OCI-LY1 (cell line): Measurements from ENCODE around the gene PRR5.

Experiments used
- H2AFZ ChIP-seq: fragments of 200-600 bp; sonication (generic), shearing (Covaris generic); 2 replicates; pipeline ENCODE4 v1.6.0; 2014; ENCODE audit warnings: antibody characterized with exemption, mild to moderate bottlenecking, low read length
- H3F3A ChIP-seq: fragments of 200-600 bp; sonication (generic), shearing (Covaris generic); 2 replicates; pipeline ENCODE4 v1.6.0; 2014; ENCODE audit warnings: mild to moderate bottlenecking, antibody characterized with exemption, low read length, moderate library complexity; ENCODE audit not compliant: insufficient read depth
- H3K27ac ChIP-seq: fragments of 200-600 bp; sonication (generic); 2 replicates; pipeline ENCODE4 v1.5.1; 2014; ENCODE audit warnings: low read length, mixed run types, mild to moderate bottlenecking, low read depth; ENCODE audit not compliant: poor library complexity, severe bottlenecking
- H3K27me3 ChIP-seq: fragments of 200-600 bp; sonication (generic); 2 replicates; pipeline ENCODE4 v1.6.0; 2014; ENCODE audit warnings: antibody characterized with exemption, mild to moderate bottlenecking, low read length, moderate library complexity; ENCODE audit not compliant: insufficient read depth
- H3K36me3 ChIP-seq: fragments of 200-600 bp; sonication (generic); 2 replicates; pipeline ENCODE4 v1.6.1; 2014; ENCODE audit warnings: mild to moderate bottlenecking, antibody characterized with exemption, low read length, moderate library complexity, mixed read lengths; ENCODE audit not compliant: insufficient read depth
- H3K4me1 ChIP-seq: fragments of 200-600 bp; sonication (generic); 2 replicates; pipeline ENCODE4 v1.5.1; 2014; ENCODE audit warnings: mild to moderate bottlenecking, low read length, moderate library complexity; ENCODE audit not compliant: insufficient read depth, severe bottlenecking
- H3K4me2 ChIP-seq: fragments of 200-600 bp; sonication (generic), shearing (Covaris generic); 2 replicates; pipeline ENCODE4 v1.6.1; 2014; ENCODE audit warnings: low read length
- H3K4me3 ChIP-seq: fragments of 200-600 bp; sonication (generic); 2 replicates; pipeline ENCODE4 v1.5.1; 2014; ENCODE audit warnings: low read length, low read depth, mild to moderate bottlenecking, mixed read lengths; ENCODE audit not compliant: poor library complexity, severe bottlenecking
- H3K79me2 ChIP-seq: fragments of 200-600 bp; shearing (Covaris generic); 2 replicates; pipeline ENCODE4 v1.6.1; 2016; ENCODE audit warnings: mixed run types, low read length, mixed read lengths; ENCODE audit not compliant: insufficient read depth
- H3K9ac ChIP-seq: fragments of 200-600 bp; sonication (generic), shearing (Covaris generic); 2 replicates; pipeline ENCODE4 v1.6.1; 2014; ENCODE audit warnings: mild to moderate bottlenecking, low read length, mixed read lengths
- H3K9me2 ChIP-seq: fragments of 200-600 bp; sonication (generic), shearing (Covaris generic); 2 replicates; pipeline ENCODE4 v1.6.1; 2014; ENCODE audit warnings: low read depth, mild to moderate bottlenecking, low read length, mixed read lengths
- H3K9me3 ChIP-seq: fragments of 200-600 bp; shearing (Covaris generic); 2 replicates; pipeline ENCODE4 v1.6.1; 2014; ENCODE audit warnings: low read length, mixed read lengths
- H4K20me1 ChIP-seq: fragments of 200-600 bp; sonication (generic), shearing (Covaris generic); 2 replicates; pipeline ENCODE4 v1.6.0; 2016; ENCODE audit warnings: mild to moderate bottlenecking, low read length; ENCODE audit not compliant: insufficient read depth
- EZH2 ChIP-seq: fragments of 200-600 bp; sonication (generic), shearing (Covaris generic); IDR thresholded peaks from 2 replicates; pipeline ENCODE4 v1.8.0; 2017; ENCODE audit warnings: borderline replicate concordance, mixed run types, mild to moderate bottlenecking, antibody characterized with exemption, low read length, moderate library complexity, mixed read lengths
- TF ChIP-seq, protein P1 (sequence below): fragments of 200-600 bp; sonication (generic), shearing (Covaris generic); IDR thresholded peaks from 2 replicates; pipeline ENCODE4 v1.5.1; 2017; ENCODE audit warnings: mild to moderate bottlenecking, antibody characterized with exemption, low read length, moderate library complexity, mixed read lengths

Gene PRR5

DNA sequence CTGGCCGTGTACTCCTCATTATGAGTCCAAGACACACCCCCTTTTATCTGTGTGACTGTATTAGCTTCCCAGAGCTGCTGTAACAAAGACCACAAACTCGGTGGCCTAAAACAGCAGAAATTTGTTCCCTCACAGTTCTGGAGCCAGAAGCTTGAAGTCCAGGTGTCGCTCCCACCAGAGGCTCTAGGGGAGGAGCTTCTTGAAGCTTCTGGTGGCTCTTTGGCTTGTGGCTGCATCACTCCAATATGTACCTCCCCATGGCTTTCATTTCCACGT is 3.0 kb downstream of the PRR5 start:
- Histone ChIP-seq H3K9me3 (no peaks in the 10 kb centered on the region), H3K4me1 (no peaks in the 10 kb centered on the region), H3K4me2 (no peak overlapping the region), H3K9ac (no peak overlapping the region), H3K79me2 (no peaks in the 10 kb centered on the region), H2AFZ (no peak overlapping the region), H3K9me2 (no peaks in the 10 kb centered on the region), H3K4me3 (no peak overlapping the region), H4K20me1 (no peaks in the 10 kb centered on the region), H3K27ac (no peak overlapping the region), H3K27me3 (no peaks in the 10 kb centered on the region; the same call in 1 of the 2 replicates), H3F3A (no peaks in the 10 kb centered on the region), H3K36me3 (no peaks in the 10 kb centered on the region)
- no peak for TF ChIP-seq EZH2
- TF ChIP-seq, protein P1, sequence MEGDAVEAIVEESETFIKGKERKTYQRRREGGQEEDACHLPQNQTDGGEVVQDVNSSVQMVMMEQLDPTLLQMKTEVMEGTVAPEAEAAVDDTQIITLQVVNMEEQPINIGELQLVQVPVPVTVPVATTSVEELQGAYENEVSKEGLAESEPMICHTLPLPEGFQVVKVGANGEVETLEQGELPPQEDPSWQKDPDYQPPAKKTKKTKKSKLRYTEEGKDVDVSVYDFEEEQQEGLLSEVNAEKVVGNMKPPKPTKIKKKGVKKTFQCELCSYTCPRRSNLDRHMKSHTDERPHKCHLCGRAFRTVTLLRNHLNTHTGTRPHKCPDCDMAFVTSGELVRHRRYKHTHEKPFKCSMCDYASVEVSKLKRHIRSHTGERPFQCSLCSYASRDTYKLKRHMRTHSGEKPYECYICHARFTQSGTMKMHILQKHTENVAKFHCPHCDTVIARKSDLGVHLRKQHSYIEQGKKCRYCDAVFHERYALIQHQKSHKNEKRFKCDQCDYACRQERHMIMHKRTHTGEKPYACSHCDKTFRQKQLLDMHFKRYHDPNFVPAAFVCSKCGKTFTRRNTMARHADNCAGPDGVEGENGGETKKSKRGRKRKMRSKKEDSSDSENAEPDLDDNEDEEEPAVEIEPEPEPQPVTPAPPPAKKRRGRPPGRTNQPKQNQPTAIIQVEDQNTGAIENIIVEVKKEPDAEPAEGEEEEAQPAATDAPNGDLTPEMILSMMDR, result no peak

DNA sequence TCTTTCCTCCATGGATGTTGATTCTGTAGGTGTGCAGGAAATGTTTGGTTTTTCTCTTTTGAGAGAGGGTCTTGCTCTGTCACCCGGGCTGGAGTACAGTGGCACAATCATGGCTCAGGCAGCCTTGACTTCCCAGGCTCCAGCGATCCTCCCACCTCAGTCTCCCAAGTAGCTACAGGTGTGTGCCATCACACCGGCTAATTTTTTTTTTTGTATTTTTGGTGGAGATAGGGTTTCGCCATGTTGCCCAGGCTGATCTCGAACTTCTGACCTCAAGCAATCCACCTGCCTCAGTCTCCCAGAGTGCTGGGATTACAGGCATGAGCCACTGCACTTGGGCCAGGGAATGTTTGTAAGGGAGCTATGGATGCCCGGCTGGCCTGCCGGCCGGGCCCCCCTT is 4.5 kb downstream of the PRR5 start:
- Histone ChIP-seq H3K27ac (no peak overlapping the region), H3K27me3 (no peaks in the 10 kb centered on the region; the same call in 1 of the 2 replicates), H3K9ac (no peak overlapping the region), H3K4me1 (no peaks in the 10 kb centered on the region), H3K9me2 (no peaks in the 10 kb centered on the region), H3F3A (no peaks in the 10 kb centered on the region), H3K9me3 (no peaks in the 10 kb centered on the region), H3K4me2 (no peak overlapping the region), H3K79me2 (no peaks in the 10 kb centered on the region), H4K20me1 (no peaks in the 10 kb centered on the region), H3K4me3 (no peak overlapping the region), H2AFZ (no peak overlapping the region), H3K36me3 (no peaks in the 10 kb centered on the region)
- TF ChIP-seq EZH2, result no peak
- TF ChIP-seq, protein P1, result no peak

DNA sequence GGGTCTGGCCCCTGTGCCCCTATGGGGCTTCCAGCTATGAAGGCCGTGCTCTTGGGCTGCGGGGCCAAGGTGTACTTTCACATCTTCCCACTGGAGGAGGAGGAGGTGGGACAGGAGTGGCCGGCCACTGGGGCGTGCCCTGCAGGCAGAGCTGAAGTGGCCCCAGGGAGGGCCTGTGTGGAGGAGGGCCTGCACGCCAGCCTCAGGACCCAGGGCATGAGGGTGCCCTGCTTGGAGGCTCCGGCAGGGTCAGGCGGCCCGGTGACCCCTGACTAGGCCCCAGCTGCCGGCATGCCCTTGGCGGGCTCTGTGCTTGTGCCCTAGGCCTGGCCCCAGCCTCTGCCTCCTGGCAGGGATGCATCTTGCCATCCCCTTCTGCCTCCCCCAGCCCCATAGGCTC is 5.2 kb downstream of the PRR5 start:
- H2AFZ ChIP-seq, result no peak overlapping the region
- H3K4me3 ChIP-seq, result no peak overlapping the region
- H3K27me3 ChIP-seq, result no peaks in the 10 kb centered on the region; the same call in 1 of the 2 replicates
- no peak overlapping the region for H3K4me2 ChIP-seq
- no peaks in the 10 kb centered on the region for H3K36me3 ChIP-seq
- TF ChIP-seq, protein P1, result no peak
- no peak for TF ChIP-seq EZH2
- no peak overlapping the region for H3K9ac ChIP-seq
- H3K27ac ChIP-seq, result no peak overlapping the region
- H3K4me1 ChIP-seq, result no peaks in the 10 kb centered on the region
- H4K20me1 ChIP-seq, result no peaks in the 10 kb centered on the region
- H3K9me2 ChIP-seq, result no peaks in the 10 kb centered on the region
- H3K79me2 ChIP-seq, result no peaks in the 10 kb centered on the region
- no peaks in the 10 kb centered on the region for H3K9me3 ChIP-seq
- no peaks in the 10 kb centered on the region for H3F3A ChIP-seq
